Stimulated activated CD4-positive, alpha-beta T cell treated with anti-CD3 and anti-CD28 coated beads, Interleukin-1b, Interleukin-23, amount 100 ng/mL, for 24 hours (primary cell): Measurements from ENCODE around the gene DALRD3.
A peak's percentile ranks its signal among the peaks of the same experiment; 100 is the strongest.

ENCODE experiments used
- DNase-seq, 4 experiments: peaks; one replicate each; pipeline ENCODE4 v3.0.0-alpha.2; 2020; ENCODE audit warnings: low read depth in 4 of 4, low spot score in 1 of 4

Gene DALRD3, protein sequence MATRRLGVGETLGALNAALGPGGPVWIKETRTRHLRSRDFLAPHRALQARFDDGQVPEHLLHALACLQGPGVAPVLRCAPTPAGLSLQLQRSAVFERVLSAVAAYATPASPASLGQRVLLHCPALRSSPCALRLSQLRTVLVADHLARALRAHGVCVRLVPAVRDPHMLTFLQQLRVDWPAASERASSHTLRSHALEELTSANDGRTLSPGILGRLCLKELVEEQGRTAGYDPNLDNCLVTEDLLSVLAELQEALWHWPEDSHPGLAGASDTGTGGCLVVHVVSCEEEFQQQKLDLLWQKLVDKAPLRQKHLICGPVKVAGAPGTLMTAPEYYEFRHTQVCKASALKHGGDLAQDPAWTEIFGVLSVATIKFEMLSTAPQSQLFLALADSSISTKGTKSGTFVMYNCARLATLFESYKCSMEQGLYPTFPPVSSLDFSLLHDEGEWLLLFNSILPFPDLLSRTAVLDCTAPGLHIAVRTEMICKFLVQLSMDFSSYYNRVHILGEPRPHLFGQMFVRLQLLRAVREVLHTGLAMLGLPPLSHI

DNA sequence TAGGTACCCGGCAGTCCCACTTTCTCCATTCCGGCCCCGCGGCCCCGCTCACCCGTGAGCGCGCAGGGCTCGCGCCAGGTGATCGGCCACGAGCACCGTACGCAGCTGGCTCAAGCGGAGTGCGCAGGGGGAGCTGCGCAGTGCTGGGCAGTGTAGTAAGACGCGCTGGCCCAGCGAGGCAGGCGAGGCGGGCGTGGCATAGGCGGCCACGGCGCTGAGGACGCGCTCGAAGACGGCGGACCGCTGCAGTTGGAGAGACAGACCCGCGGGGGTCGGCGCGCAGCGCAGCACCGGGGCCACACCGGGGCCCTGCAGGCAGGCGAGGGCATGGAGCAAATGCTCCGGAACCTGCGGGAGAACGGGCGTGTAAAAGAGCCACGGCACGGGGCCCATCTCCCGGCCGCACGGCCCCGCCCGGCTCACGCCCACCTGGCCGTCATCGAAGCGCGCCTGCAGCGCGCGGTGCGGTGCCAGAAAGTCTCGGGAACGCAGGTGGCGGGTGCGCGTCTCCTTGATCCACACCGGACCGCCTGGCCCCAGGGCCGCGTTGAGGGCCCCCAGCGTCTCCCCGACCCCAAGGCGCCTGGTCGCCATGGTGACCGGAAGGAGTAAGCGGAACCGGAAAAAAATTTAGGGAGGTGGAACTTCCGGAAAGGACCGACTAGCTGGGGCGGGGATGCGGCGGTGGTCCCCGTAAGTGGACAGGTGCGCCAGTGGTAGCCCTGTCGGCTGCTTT is at the start of gene DALRD3:
DALRD3 (minus strand) TSS at position 610 of the 736 bp plus-strand sequence; CDS start at position 594, 16 bp downstream.
- peak in 1 of 4 experiments; percentile 50 for DNase-seq

DNA sequence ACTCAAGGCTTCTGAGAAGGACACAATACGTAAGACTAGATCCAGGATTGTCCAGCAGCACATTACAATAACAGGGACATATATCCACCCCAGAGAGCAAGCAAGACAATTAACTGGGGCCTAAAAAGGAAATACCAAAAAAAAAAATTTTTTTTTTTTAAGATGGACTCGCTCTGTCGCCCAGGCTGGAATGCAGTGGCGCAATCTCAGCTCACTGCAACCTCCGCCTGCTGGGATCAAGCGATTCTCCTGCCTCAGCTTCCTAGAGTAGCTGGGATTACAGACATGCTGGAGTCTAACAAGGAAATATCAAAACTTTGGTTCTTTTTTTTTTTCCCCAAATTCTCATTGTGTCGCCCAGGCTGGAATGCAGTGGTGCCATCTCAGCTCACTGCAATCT is 39.6 kb upstream of the DALRD3 start:
- DNase-seq, result no peak

DNA sequence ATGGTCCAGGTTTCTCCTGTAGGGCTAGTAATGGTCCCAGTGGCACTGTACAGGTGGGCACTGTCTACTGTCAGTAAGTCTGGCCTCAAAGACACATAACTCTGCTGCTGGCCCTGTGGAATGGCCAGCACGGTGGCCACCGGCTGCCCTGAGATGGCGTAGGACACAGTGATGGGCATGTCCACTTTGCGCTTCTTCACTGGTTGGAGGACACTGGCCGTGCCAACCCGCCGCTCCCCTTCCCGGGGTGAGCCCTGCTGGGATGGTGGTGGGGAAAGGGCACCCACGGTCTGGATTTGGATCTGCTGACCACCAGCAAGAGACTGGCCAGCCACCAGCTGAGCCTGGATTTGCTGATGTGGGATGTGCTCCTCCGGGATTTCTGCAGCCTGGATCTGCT is 38.9 kb upstream of the DALRD3 start:
- DNase-seq, result no peak

DNA sequence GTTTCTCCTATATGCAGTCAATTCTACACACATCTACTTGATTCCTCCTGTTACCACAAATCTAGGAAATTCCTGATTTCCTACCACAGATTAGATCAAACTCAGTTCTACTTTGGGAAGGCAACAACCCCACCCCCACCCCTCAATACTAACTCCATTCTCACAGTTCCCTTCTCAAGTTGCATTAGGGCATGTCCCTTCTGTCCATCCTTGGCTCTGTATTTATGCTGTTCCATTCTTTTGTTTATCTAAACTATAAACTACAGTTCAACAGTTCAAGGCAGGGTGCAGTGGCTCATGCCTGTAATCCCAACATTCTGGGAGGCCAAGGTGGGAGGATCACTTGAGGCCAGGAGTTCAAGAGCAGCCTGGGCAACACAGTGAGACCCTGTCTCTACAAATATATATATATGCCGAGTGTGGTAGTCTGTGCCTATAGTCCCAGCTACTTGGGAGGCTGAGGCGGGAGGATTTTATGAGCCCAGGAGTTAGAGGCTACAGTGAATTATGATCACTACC is 36.0 kb upstream of the DALRD3 start:
- no peak for DNase-seq

DNA sequence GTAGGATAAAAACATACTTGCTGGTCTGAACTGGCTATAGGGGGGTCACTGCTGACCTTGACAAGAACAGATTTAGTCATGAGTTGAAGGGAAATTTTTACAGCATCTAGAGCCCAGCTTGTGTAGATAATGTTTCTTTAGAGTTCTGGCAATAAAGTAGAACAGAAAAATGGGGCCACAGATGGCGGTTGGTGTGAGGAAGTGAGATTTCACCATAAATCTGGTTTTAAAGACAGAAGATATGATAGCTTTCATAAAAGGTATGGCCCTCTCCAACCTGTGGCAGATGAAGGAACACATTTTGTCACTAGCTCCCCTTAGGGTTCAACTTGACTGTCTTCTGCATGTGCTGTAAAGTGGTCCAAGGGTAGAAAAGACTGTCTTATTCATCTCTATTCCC is 35.2 kb upstream of the DALRD3 start:
- no peak for DNase-seq

DNA sequence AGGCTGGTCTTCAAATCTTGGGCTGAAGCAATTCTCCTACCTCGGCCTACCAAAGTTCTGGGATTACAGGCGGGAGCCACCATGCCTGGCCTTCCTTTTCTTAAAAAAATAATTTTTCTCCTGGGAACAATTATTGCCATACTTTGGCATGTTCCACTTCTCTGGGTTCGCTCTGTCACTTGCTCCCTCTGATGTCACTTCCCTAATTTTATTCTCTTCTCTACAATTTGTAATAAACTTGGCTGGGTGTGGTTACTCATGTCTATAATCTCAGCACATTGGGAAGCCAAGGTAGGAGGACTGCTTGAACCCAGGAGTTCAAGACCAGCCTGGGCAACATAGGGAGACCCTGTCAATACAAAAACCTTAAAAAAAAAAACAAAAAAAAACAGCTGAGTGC is 16.9 kb upstream of the DALRD3 start:
- no peak for DNase-seq

DNA sequence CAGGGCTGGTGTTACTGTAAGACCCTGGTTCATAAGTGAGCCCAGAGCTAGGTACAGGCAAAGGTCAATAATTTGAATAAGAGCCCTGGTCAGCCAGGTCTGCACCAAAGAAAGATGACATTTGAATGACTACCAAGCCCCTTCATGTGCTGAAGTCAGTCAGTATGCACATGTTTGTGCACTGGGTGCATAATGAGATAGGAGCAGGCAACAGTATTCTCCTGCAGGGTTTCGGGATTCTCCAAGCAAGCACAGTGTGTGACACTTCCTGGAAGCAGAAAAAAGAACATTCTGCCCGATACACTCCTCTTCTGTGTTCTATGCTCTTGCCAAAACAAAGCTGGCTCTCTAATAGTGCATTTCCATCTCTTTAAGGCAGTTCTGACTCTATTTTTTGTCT is 16.3 kb upstream of the DALRD3 start:
- no peak for DNase-seq

DNA sequence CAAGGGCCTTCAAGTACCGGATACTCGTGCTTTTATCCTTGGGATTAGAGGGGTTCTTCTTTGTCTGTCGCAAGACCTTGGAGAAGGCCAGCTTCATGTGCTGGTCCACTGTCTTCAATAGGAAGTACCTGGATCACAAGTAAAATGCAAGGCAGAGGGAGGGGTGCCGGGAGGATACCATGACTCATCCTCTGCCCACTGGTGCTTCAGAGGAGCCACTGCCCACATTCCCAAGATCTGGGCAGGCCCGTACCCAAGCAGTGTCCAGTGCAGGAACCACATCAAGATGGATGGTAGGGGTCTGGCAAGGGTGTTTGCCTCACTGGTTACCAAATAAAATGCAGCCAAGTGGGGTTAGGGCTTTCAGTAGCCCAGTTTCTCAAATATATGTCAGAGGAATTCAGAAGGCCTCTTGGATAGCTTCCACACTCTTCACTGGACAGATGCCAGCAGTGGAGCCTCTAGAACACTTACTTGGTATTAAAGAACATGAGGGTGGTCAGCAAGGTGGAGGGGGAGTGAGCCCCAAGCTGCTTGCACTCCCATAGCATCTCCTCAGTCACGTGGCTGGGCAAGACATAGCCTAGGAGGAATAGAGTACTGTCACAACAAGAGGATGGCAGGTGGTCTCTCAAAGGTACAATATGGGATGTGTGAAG is 14.4 kb upstream of the DALRD3 start:
- no peak for DNase-seq

DNA sequence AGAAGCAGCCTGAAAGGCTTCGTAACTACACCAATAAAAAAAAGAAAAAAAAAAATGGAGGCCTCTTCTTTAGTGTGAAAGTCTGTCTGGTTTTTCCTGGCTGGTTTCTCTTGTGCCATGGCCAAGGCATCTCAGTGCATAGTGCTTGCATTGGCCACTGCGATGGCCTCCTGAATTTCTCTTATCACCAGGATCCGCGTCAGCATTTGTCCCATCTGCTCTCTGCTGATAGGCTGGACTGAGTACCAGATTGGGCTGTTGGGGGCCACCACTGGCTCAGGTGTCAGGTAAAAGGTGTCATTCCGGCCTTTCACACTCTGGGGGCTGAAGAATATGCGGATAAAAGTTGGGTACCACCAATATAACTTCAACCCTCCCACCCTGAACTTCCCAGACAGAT is 11.9 kb upstream of the DALRD3 start:
- DNase-seq, result no peak

DNA sequence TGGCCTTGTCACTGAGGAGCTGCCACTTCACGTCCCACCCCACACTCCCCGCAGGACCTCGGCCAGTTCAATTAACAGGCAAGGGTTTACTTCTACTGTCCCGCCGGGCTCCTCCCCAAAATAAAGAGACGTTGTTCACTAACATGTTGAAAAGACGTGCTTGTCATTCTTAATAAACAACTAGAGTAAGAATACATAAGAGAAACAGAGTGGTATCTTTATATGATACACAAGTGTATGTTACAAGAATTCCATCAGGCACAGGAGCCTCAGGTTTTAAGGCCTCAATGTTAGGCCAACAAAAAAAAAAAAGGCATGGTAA is 11.1 kb upstream of the DALRD3 start:
- no peak for DNase-seq

DNA sequence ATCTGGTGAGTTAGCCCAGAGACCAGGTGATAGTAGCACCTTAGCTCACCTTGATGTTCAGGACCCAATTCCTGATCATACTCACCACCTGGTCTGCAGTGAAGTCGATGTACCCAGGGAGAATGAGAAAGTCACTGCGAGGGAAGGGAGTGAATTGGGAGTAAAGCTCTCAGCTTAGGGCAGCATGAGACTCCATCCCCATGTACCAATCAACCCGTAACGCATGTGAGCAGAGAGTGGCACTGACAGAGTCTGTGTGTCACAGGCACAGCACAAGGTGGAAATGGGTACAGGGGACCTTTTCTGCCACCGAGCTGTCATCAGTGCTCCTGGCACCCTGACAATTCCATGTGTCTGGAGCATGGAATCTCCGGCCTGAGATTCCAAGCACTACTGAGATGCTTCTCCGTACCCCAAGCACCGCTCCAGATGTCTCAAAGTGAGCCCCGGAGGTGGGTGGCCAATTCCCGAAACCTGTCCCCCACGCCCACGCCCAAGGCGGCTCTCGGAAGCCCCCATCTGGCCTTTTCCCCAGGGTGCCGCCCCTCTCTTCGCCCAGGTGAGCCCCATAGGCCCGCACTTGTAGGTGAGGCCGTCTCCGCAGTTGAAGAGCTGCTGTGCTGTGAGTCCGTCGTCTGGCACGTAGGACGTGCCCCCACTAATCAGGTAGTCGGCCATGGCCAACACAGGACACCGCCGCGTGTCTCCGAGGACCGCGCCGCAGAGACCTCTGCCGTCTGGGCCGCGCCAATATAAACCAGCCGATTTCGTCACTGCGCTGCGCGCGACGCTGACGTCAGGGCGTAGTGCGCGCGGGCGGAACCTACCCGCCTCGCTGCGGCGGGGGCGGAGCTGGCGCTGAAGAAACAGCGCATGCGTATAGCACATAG is 10.5 kb upstream of the DALRD3 start, which contains the start of gene IMPDH2:
IMPDH2 (minus strand) TSS at position 726 of the 890 bp plus-strand sequence; CDS start at position 678, 48 bp downstream.
- peak; percentile 84 to 89 (median 86) for DNase-seq

DNA sequence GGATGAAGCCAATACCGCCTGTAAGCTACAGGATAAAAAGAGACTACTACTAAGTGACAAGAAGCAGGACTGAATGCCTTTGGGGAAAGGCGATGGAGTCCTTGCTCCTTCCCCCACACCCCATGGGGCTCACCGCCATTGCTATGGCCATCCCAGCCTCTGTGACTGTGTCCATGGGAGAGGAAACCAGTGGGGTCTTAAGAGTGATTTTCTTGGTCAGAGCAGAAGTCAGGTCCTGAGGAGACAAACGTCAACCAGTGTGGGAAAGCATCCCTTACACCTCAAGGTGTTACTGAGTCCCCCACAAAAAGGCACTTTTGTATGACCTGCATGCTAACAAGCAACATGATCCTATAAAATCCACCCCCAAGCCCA is 9.9 kb upstream of the DALRD3 start:
- no peak for DNase-seq

DNA sequence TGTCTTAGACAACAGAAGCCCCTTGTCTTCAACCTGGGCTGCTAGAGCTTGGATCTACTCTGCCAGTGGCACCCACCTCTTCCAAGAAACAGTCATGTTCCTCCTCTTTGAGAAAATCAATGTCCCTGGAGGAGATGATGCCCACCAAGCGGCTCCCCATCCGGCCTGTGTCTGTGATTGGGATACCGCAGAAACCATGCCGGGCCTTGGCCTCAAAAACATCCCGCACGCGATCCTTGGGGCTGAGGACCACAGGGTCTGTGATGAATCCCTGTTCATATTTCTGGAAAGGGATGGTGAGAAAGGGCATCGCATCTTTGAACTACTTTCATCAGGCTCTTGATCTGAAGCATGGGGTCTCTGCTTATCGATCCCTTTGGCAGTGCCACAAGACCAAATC is 9.3 kb upstream of the DALRD3 start:
- no peak for DNase-seq

DNA sequence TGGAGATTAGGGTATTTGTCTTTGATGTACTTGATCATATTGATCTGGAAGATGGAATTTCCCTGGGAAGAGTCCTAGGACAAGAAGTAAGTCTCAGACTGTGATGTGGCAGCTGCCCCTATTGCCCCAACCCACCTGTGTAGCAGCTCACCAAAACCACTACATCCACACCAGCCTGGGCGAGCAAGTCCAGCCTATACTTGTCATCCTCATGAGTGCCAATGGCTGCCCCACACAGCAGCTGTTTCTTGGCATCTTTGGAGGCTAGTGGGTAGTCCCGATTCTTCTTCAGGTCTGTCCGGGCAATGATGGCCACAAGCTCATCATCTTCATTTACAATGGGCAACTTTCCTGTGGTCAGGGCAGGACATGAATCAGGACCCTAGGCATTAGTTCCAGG is 8.2 kb upstream of the DALRD3 start:
- DNase-seq, result no peak

DNA sequence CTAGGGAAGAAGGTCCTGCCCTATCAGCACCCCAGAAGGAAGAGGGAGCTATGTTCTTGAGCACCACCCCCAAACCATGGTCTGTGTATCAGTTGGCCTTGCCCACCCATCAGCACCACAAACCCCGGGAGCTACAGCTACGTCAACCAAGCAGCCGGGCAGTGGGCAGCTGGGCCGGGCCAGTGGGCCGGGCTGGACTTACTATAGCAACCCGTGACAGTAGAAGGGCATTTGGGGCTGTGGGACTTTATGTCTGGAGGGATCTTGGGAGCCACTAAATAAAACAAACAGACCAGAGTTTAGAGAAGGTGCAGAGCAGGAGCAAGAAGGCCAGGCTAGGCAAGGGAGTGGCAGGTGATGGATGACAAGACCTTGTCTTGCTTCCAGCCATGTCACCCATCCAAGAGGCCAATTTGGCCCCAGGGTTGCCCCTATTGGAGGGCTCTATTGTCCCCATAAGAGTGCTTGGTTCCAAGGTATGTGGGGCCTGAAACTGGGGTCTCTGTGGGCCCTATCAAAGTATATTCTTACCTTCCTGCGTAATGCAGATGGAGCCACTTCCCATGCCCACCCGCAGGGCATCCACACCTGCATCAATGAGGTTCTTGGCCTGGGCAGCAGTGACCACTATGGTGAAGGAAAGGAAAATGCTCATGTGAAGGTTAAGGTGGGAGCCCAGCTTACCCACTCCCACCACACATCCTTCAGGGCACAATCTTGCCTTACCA is 7.6 kb upstream of the DALRD3 start:
- no peak for DNase-seq

DNA sequence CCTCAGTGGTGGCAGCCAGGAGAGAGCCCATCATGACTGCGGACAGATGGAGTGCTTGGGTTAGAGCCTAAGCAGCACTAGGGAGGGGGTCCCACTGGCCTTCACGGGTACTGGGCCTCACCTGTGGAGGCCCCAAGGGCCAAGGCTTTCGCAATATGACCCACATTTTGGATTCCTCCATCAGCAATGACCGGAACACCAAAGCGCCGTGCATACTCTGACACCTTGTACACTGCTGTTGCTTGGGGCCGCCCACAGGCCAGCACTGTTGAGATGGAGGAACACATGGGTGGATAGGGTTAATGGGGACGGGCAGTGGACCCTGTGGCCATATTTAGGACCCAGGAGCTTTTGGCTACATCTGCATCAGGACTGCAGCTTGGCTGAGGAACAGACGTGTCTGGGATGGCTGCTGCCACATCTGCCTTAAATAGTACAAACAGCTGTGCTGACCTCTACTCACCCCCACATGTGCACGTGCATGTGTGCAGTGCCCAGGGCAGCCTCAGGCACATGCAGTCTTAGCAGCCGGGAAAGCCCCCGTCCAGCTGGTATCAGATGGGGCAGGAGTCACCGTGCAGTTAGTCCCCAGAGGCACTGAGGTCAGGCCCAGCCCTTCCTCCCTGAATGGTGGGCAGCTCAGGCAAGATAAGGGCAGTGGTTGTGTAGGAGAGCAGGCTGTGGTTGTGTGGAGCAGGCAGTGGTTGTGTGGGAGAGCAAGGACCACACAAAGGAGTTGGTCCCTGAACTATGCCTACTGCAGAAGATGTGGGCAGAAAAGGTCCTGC is 6.8 kb upstream of the DALRD3 start:
- no peak for DNase-seq

DNA sequence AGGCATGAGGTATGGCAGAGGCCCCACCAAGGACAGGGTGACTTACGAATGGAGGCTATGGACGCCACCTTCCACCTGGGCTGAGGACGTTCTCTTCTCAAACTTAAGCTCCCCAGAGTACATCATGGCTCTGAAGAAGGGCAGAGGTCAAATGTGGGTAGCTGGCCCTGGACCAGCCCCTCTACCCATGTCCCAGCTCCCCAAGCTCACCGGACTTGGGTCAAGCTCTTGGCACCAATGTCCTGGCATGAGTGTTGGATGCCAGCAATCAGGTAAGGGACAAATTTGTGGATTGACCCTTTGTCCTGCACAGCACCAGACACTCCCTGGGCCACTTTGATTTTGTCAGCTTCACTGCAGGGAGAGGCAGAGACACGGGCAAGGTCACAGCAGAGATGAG is 6.1 kb upstream of the DALRD3 start:
- no peak for DNase-seq

DNA sequence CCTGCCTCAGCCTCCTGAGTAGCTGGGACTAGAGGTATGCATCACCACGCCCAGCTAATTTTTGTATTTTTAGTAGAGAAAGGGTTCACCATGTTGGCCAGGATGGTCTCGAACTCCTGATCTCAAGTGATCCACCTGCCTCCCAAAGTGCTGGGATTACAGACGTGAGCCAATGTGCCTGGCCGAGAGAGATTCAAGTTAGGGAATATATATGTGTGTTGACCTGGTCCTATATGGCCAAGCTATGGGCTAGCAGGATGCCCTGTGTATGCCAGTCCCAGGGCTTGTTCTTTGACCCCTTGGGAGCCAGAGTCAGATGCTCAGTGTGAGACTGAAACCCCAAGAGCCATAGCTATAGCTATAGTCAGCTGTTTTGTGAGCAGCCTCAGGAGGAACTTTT is 5.4 kb upstream of the DALRD3 start:
- no peak for DNase-seq

DNA sequence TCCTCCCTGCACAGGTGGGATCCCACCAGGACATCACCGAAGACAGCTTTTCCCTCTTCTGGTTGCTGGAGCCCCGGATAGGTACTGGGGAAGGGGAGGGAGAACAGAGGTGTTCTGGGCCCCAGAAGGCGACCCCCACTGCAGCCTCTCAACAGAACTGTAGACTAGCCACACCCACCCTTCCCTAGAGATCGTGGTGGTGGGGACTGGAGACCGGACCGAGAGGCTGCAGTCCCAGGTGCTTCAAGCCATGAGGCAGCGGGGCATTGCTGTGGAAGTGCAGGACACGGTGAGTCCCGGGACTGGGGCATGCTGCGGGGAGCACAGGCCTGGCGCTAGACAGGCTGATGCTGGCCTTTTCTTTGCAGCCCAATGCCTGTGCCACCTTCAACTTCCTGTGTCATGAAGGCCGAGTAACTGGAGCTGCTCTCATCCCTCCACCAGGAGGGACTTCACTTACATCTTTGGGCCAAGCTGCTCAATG is 4.3 kb upstream of the DALRD3 start:
- no peak for DNase-seq
